ENCODE measurements around the gene DCUN1D5.
"Not testable (repeated sequence)": the region's sequence is repeated elsewhere in the genome, so short reads cannot be mapped to it uniquely, and the experiment has no call there.

DCUN1D5 gene

DNA sequence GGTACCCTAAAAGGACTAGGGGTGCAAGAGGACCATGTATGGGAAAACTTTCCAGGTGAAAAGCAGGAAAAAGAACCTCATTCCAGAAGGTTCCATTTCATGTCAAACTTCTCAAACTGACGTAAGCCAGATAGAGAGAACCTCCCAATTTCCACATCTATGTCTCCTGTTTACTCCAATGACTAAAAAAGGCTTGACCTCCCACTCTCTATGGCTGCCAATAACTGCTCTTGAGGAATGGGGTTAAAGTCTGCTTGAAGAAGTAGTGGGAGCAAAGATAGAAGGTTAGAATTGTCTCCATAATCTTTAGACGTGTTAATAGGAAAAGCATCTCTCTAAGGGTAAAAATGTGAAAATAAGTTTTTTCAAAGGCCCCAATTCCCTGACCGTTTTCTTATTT, 38.0 kb downstream of the DCUN1D5 start:
- no peak for DNase-seq

GRCh38 chr11:103051981-103052380, 40.0 kb downstream of the DCUN1D5 start:
- DNase-seq = no peak

- DNase-seq = no peak
Observed at GRCh38 chr11:103051151-103051801, 40.7 kb downstream of the DCUN1D5 start.

DNA sequence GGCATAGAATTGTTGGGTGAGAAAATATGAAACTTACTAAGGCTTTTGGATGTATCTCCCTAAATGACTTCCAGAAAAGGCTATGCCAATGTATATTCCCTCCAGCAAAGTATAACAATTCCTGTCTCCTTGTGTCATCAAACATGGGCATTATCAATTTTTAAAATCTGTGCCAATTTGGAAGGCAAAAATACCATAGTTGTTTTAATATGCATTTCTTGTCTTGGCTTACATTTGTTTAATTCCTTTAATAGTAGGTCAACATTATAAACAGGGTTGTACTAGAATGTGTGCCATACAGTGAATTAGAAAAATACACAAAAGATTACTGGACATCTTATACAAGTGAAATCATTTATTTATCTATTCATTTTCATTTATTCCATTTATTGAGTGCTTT, 41.6 kb downstream of the DCUN1D5 start:
- no peak for DNase-seq

GRCh38 chr11:103047837-103048236, 44.1 kb downstream of the DCUN1D5 start:
- no peak for DNase-seq

DNA sequence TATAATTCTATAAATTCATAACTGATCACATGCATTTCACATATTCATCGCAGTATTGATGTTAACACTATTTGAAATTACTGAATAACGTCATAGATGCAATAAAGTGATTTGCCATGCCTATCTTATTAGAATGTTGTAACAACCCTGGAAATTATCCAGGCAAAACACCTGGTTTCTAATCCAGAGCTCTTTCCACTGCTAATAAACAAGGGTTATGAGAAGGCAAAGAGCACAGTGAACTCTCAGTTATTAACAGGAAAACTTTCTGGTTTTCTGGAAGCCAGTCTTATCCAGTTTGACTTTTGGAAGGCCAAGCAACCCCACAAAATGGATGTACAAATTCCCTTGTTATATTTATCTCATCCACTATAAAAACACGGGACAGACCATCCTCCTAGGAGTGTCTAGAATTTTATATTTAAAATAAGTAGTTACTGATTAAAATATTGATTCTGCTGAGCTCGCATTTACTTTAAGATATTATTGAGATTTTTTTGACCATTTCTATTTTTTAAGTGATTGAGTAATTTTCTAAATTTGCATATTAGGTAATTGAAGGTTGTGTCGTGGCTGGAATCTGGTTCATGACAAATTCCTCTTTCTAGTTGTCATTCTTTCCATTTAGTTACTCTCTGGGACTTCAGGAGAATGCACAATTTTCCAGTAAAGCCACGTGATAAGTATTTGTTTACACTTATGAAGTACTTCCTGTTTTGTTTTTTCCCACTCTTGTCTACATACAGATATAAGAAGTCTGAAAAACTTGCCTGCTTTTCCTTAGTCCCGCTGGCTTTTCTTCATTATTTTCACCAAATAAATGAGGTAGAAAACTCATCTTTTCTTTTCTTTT, 47.9 kb downstream of the DCUN1D5 start:
- DNase-seq = no peak

- no peak for DNase-seq
Observed at GRCh38 chr11:103042161-103042560, 49.8 kb downstream of the DCUN1D5 start.

GRCh38 chr11:103035791-103036434, 56.0 kb downstream of the DCUN1D5 start:
- peak; percentile 94 for DNase-seq

GRCh38 chr11:103035216-103035615, 56.7 kb downstream of the DCUN1D5 start:
- no peak for DNase-seq

GRCh38 chr11:103031834-103032233, 60.1 kb downstream of the DCUN1D5 start:
- DNase-seq = no peak

DNA sequence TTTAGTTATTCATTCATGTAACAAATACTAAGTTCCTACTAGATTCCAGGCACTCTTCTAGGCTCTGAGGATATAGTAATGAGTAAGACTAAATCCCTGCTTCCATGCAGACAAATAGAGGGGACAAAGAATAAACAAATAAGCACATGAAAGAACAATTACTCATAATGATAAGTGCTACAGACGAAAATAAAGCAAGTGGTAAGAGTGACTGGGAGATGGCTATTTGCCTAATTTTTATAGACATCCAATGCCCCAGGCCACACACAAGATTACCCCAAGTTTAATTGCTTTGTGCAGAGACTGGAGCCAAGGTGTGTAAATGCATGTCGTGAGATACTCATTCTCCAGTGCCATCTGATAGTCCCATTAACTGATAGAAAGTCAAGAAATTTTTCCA, 62.6 kb downstream of the DCUN1D5 start:
- DNase-seq = no peak

GRCh38 chr11:103028304-103029020, 63.5 kb downstream of the DCUN1D5 start:
- not testable (repeated sequence) for DNase-seq

GRCh38 chr11:103024086-103024485, 67.9 kb downstream of the DCUN1D5 start:
- DNase-seq = no peak

DNA sequence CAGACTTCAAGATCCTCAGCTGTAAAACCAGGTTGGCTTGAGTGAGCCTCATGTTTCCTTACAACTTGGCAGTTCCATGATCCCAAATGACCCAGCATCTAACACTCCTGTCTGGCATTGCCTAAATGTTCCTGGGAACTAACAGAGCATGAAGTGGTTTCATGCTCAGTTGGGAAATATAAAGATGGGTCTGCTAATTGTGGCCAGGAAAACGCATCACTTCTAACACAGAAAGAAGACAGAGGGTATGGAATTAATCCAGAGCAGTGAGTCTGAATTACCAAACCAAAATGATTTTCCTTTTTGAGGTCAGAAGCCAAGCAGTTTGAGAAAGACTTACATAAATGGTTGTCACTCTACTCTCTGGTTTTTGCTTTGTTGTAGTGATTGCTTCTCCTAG, 75.9 kb downstream of the DCUN1D5 start:
- DNase-seq = no peak

- DNase-seq = no peak
Observed at GRCh38 chr11:103013421-103013820, 78.5 kb downstream of the DCUN1D5 start.

Measured in hematopoietic multipotent progenitor cell treated with erythropoietin and hydrocortisone succinate and interleukin-3 and kit ligand, for 6 days (in vitro differentiated cells).